DMS 273 (cell line): ENCODE results near the gene GGT7.
A peak's percentile ranks its signal among the peaks of the same experiment; 100 is the strongest.
"Not testable (repeated sequence)": the region's sequence is repeated elsewhere in the genome, so short reads cannot be mapped to it uniquely, and the experiment has no call there.

ENCODE experiments used
- DNase-seq: peaks from one replicate; lab custom pipeline; 2025; ENCODE audit not compliant: unreplicated experiment; lab: John Stamatoyannopoulos, UW

GGT7 gene

DNA sequence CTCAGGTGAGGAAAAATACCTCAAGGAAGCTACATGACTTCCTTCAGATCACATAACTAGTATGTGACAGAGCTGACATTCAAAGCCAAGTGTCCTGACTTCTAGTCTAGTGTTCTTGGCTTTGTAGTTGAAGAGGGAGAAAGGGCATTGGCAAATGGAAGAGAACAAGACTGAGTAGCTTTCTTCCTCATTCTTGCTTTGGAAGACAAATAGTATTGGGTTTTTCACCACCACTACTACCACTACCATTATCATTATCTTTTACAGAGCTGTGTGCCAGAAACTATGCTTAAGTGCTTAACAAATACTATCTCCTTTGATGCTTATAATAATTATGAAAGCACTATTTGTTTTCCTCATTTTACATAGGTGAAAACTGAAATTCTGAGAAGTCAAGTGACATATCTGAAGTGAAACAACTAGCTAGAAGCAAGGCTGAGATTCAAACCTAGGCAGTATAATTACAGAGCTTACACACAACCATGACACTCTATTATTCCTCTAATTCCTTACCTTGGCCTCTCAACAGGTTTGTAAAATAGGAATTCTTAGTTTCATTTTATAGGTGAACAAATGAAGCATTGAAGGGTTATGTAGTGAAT lies 10.5 kb upstream of the GGT7 start:
- DNase-seq: no peak

DNA sequence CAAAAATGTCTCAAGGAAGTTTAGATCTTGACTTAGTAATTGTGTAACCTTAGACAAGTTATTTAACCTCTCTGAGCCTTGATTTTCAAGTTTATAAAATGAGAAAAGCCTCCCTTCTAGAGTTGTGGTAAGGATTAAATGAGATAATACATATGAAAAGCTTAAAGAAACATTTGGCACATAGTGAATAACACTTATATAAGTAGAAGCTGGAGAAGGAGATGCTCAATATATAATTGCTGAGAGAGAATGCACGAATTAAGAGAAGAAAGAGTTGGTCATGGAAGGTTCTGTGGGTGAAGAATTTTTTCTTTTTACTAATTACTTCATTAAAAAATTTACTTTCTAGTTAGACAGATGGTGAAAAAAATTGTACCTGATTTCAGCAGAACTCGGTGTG lies 9.0 kb upstream of the GGT7 start:
- DNase-seq: no peak

DNA sequence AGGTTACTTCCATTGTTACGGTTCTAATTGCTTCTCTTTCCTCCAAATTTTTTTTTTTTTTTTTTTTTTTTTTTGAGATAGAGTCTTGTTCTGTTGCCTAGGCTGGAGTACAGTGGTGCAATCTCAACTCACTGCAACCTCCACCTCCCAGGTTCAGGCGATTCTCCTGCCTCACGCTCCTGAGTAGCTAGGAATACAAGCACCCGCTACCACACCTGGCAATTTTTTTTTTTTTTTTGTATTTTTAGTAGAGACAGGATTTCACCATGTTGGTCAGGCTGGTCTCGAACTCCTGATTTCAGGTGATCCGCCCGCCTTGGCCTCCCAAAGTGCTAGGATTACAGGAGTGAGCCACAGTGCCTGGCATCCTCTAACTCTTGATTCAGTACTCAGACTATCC lies 8.3 kb upstream of the GGT7 start:
- DNase-seq: not testable (repeated sequence)

DNA sequence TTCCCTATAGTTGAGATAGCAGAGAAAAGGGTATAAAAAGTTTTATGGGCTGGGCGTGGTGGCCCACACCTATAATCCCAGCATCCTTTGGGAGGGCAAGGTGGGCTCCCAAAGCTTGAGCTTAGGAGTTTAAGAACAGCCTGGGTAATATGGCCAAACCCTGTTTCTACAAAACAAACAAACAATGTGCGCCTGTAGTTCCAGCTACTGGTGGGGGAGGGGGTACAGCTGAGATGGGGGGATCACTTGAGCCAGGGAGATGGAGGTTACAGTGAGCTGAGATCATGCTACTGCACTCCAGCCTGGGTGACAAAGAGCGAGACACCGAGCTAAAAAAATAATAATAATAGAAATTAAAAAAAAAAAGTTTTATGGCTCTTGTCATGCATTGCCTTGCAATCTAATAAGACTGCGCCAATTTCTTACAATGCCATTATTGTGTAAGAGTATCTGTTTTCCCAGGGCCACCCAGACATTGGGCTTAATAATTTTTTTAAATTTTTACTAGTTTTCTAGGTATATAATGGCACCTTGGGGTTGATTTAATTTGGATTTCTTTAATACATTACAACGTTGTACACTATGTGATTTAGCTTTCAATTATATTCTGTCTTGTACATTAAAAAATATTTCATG lies 7.7 kb upstream of the GGT7 start:
- no peak for DNase-seq

DNA sequence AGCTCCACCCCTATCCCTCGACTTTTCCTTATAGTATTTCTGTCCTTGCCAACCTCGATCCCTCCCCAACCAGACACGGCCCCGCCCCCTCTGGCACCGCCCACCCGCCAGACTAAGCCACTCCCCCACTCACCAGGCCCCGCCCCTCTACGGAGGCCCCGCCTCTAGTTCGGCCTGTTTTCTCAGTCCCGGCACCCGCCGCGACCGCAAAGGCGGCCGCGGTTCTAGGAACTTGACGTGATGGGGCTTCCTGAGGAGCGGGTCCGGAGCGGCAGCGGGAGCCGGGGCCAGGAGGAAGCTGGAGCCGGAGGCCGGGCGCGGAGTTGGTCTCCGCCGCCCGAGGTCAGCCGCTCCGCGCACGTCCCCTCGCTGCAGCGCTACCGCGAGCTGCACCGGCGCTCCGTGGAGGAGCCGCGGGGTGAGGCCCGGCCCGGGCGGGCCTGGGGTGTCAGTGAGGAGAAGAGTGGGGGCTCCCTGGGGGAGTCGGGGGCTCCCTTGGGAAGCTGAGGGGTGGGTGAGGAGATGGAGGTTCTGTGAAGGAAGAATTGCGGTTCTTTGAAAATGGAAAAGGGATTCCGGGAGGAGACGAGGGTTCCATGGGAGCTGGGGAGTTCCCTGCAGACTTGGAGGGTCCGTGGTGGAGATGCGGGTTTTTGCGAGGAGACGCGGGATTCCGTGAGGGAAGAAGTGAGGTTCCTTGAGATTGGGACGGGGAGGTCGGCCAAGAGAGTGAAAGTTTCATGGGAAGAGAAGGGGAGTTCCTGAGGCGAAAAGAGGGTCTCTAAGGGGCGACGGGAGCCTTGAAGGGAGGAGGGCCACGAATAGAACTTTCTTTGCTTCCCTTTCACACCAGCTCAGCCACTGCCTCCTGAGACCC lies 4.0 kb upstream of the GGT7 start, which contains the start of gene ACSS2:
ACSS2 (plus strand) TSS at position 207 of the 877 bp plus-strand sequence; CDS start at position 241, 34 bp downstream.
- DNase-seq: peak; percentile 95

DNA sequence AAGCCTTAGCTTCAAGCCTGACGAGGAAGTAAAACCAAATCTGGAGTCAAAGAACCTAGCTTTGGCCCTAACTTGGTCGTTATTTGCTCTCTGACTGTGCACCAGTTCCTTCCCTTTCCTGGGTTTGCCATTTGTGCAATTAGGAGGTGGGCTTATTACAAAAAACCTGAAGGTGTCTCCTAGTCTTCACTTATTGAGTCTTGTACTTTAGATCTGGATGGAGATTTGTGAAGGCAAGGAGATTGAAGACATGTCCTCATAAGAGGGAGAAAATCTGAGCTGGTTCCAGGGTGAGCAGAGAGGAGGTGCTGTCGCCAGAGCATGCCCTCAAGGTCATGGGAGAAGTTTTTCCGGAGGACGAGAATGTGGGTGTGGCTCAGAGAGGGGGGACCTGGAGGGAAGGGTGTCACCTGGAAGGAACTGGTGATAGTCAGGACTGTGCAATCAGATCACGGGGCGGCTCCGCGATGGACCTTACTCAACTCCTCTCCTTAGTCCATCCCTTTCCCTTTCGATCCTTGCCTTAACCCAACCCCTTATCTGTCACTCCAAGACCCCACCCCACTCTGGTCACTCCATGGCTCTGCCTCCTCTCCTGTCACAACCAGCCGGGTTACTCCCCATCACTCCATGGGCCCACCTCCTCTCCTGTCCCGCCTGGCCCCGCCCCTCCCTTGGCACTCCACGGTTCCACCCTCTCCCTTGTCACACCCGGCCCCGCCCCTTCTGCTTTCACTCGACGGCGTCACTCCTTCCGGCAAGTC lies 3.2 kb upstream of the GGT7 start:
- peak; percentile 50 for DNase-seq

DNA sequence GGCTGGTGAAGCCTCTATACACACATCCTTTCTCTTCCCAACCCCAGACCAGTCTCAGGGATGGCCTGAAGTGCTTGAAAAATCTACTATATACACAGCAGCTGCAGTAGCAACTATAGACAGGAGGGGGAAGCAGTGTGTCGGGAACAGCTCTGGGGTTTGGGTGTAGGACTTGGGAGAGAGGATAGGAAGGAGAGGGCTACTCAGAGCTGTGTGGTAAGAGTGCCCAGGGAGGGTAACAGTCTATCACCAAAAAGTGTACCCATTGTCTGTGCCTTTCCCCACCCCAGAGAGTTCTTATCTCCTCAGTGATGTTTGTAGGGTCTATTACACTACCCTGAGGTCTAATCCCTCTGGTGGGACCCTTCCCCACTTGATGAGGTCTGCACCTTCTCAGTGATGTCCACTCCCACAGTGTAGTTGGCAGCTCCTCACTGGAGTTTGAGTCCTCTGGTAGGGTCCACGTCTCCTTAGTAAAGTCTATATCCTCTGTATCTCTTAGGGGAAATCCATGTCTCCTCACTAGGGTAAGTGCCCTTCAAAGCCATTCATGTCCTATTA lies 1.5 kb upstream of the GGT7 start:
- peak; percentile 92 for DNase-seq

- no peak for DNase-seq
These were observed 982 bp upstream of the GGT7 start for GRCh38 chr20:34873583-34874093.

DNA sequence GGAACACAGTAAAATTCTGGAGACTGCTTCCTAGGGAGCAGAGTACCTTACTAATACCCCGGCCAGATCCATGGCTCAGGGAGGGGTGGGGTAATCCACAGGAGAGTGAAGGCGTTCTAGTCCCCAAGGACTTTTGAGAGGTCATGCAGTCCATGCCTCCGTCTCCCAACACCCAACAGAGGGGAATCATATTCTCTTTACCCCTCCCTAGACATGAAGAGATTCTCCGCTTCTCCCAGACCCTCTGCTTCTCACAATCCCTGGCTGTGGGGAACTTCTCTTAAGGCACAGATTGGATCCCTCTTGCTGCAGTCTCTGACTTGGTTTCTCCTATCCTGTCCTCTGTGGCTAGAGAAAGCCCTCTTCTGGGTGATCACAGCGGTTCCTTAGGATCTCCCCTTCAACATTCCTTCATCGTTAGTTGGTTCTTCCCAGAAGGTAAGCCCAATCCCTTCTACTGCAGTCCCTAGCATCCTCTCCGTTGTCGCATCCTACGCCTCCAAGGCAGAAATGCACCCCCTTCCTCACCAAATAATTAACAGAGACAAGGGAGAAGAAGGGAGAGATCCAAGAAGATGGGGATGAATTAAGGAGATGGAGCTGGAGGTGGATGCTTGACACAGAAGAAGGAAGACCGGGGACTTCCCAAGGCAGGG lies 562 bp downstream of the GGT7 start:
- DNase-seq: no peak

GRCh38 chr20:34871320-34871926 lies 1.2 kb downstream of the GGT7 start:
- peak; percentile 19 for DNase-seq

- no peak for DNase-seq
These were observed 8.4 kb downstream of the GGT7 start for GRCh38 chr20:34864216-34864615.

- no peak for DNase-seq
These were observed 9.2 kb downstream of the GGT7 start for GRCh38 chr20:34863421-34863965.

DNA sequence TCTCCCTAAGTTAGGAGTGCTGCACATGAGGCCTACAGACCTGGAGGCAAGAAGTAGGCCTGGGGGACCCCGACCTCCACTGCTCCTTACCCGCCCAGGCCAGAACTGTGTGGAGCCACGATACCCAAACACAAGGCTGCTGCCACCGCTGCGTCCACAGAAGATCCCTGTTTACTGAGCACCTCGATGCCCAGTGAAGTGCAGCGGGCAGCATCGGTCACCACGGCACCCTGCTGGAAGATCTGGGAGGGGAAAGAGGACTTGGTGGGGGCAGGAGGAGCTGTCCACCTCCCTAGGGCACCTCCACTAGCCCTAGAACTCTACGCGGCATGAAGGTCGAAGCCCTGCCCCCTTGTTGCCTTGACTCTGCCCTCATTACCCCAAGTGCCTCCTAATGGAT lies 9.9 kb downstream of the GGT7 start:
- DNase-seq: no peak

DNA sequence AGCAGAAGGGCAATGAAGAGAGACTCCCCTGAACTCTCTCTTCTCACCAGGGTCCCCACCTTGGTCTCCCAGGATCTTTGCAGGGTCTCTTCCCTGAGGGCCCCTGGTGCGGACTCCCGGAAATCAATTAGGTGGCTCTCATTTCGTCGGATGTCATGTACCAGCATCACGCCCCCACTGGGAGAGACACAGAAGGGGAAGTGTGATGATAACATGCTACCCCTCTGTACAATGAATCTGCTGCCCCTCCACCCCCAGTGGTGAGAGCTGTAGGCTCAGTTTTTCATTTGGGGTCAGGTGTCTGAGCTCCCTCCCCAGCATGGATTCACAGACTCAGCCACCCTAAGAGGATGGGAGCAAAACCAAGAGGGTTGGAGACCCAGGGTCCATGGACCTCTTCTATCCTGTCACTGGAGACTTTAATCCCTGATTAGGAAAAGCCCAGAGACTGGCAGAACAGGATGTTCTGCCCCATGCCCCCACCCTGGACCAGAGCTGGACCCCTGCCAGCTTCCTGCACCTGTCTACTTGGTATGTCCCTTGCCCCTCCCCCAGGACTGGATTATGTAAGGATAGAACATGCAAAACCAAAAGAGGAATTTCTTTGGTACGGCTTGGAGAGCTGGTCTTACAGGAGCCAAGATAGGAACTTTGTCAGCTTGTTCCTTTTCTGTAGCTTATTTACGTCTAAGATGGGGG lies 11.1 kb downstream of the GGT7 start:
- peak; percentile 14 for DNase-seq

- no peak for DNase-seq
These were observed 12.7 kb downstream of the GGT7 start for GRCh38 chr20:34859826-34860545.

- DNase-seq: no peak
These were observed 13.3 kb downstream of the GGT7 start for GRCh38 chr20:34859367-34859766.

- no peak for DNase-seq
These were observed 20.4 kb downstream of the GGT7 start for GRCh38 chr20:34852298-34852697.

- DNase-seq: no peak
These were observed 21.7 kb downstream of the GGT7 start for GRCh38 chr20:34850969-34851368.
